Measurements from ENCODE around the gene KNSTRN. TPM values are rescaled to one million over a fixed set of nuclear protein-coding genes. Genes with fewer than 3 reads are reported as not detected.

The KNSTRN gene
- total RNA-seq, 1 donor from 2014 or later: 30.0 TPM

- DNase-seq (ENCODE audit: low read depth): no peak
- Histone ChIP-seq H3K4me3 (ENCODE audit: low read depth, low read length) (no peak overlapping the region), H3K36me3 (ENCODE audit: control insufficient read depth, insufficient read depth, low read length) (no peaks in the 10 kb centered on the region), H3K27me3 (ENCODE audit: control insufficient read depth, insufficient read depth, low read length) (peaks cover 25% of the 10 kb centered on the region)
- TF ChIP-seq CTCF (IDR thresholded peaks at IDR 0.05; ENCODE audit: insufficient read depth, low read length, poor library complexity, severe bottlenecking): no peak
These were observed 20.9 kb upstream of the KNSTRN start for GRCh38 chr15:40361640-40362039.

- TF ChIP-seq CTCF (IDR thresholded peaks at IDR 0.05; ENCODE audit: insufficient read depth, low read length, poor library complexity, severe bottlenecking): no peak
- Histone ChIP-seq H3K4me3 (ENCODE audit: low read depth, low read length) (no peak overlapping the region), H3K27me3 (ENCODE audit: control insufficient read depth, insufficient read depth, low read length) (peaks cover 27% of the 10 kb centered on the region), H3K36me3 (ENCODE audit: control insufficient read depth, insufficient read depth, low read length) (no peaks in the 10 kb centered on the region)
- DNase-seq (ENCODE audit: low read depth): no peak
These were observed 18.9 kb upstream of the KNSTRN start for GRCh38 chr15:40363611-40364010.

- no peak for DNase-seq (ENCODE audit: low read depth)
- Histone ChIP-seq H3K4me3 (ENCODE audit: low read depth, low read length) (no peak overlapping the region), H3K27me3 (ENCODE audit: control insufficient read depth, insufficient read depth, low read length) (peaks cover 23% of the 10 kb centered on the region), H3K36me3 (ENCODE audit: control insufficient read depth, insufficient read depth, low read length) (no peaks in the 10 kb centered on the region)
- no peak for TF ChIP-seq CTCF (IDR thresholded peaks at IDR 0.05; ENCODE audit: insufficient read depth, low read length, poor library complexity, severe bottlenecking)
These were observed 18.3 kb upstream of the KNSTRN start for GRCh38 chr15:40364251-40364650.

- no peak for DNase-seq (ENCODE audit: low read depth)
- H3K36me3 ChIP-seq (ENCODE audit: control insufficient read depth, insufficient read depth, low read length): no peaks in the 10 kb centered on the region
- no peak overlapping the region for H3K4me3 ChIP-seq (ENCODE audit: low read depth, low read length)
- TF ChIP-seq CTCF (IDR thresholded peaks at IDR 0.05; ENCODE audit: insufficient read depth, low read length, poor library complexity, severe bottlenecking): no peak
- H3K27me3 ChIP-seq (ENCODE audit: control insufficient read depth, insufficient read depth, low read length): peaks cover 26% of the 10 kb centered on the region
These were observed 17.5 kb upstream of the KNSTRN start for GRCh38 chr15:40365016-40365415.

- no peaks in the 10 kb centered on the region for H3K36me3 ChIP-seq (ENCODE audit: control insufficient read depth, insufficient read depth, low read length)
- no peak for TF ChIP-seq CTCF (IDR thresholded peaks at IDR 0.05; ENCODE audit: insufficient read depth, low read length, poor library complexity, severe bottlenecking)
- H3K4me3 ChIP-seq (ENCODE audit: low read depth, low read length): no peak overlapping the region
- peaks cover 30% of the 10 kb centered on the region for H3K27me3 ChIP-seq (ENCODE audit: control insufficient read depth, insufficient read depth, low read length)
- no peak for DNase-seq (ENCODE audit: low read depth)
These were observed 16.7 kb upstream of the KNSTRN start for GRCh38 chr15:40365624-40366456.

Data from kidney epithelial cell (primary cell).